ENCODE measurements around the gene PTPRO.

DNA sequence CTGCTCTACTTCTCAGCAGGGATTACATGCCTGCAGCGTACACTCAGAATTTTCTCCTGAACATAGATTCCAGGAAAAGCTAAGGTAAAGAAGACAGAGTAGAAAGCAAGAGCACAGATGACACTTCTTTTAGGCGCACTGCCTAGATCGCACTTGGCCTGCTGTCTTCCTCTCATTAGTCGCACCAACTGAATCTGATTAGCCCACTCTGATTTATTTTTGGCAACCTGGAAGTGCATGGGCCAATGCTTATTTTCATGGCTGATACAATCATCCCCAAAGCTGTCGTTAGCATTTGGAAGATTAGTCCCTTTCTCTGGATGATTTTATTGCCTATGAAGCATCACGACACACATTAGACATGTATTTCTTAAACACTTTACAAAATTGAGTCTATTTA, 152.5 kb downstream of the PTPRO start:
- TF ChIP-seq, protein P1, sequence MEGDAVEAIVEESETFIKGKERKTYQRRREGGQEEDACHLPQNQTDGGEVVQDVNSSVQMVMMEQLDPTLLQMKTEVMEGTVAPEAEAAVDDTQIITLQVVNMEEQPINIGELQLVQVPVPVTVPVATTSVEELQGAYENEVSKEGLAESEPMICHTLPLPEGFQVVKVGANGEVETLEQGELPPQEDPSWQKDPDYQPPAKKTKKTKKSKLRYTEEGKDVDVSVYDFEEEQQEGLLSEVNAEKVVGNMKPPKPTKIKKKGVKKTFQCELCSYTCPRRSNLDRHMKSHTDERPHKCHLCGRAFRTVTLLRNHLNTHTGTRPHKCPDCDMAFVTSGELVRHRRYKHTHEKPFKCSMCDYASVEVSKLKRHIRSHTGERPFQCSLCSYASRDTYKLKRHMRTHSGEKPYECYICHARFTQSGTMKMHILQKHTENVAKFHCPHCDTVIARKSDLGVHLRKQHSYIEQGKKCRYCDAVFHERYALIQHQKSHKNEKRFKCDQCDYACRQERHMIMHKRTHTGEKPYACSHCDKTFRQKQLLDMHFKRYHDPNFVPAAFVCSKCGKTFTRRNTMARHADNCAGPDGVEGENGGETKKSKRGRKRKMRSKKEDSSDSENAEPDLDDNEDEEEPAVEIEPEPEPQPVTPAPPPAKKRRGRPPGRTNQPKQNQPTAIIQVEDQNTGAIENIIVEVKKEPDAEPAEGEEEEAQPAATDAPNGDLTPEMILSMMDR (IDR thresholded peaks at IDR 0.05) = no peak
- TF ChIP-seq POLR2A (IDR thresholded peaks at IDR 0.05; ENCODE audit: low read depth) (no peak), EP300 (IDR thresholded peaks at IDR 0.05) (no peak), POLR2AphosphoS5 (IDR thresholded peaks at IDR 0.05) (no peak)

Measured in esophagus muscularis mucosa (tissue), 4 donors.